A549 (cell line): Measurements from ENCODE around the gene KCNIP3. TPM values are rescaled to one million over a fixed set of nuclear protein-coding genes. Genes with fewer than 3 reads are reported as not detected.

Experiments
- ATAC-seq, 2 experiments: fragments of 200-7000 bp in 1 of 2; fragments of >200 bp in 1 of 2; cut with Nextera tagmentation in 1 of 2; cut with Tn5 transposase in 1 of 2; 3 replicates each; pipeline versions ENCODE4 v1.8.0 to v1.9.1; 2018 to 2020; ENCODE audit warnings: mild to moderate bottlenecking in 1 of 2, moderate library complexity in 1 of 2
- CTCF ChIA-PET: fragments of 300-600 bp; sonication (Branson Sonifier 250); formaldehyde crosslinking; extraction: SDS; loops from one replicate; lab custom pipeline; 2021; ENCODE audit warnings: antibody characterized with exemption, inconsistent platforms; lab: Yijun Ruan, JAX
- POLR2A ChIA-PET: fragments of 350-600 bp; formaldehyde crosslinking; extraction: SDS; loops from one replicate; lab custom pipeline; 2021; ENCODE audit warnings: antibody characterized with exemption, inconsistent platforms; lab: Yijun Ruan, JAX
- DNase-seq, 2 experiments: peaks; one replicate each; pipeline versions ENCODE4 v3.0.0 to v3.0.0-alpha.2; 2011 to 2016; ENCODE audit warnings: low read depth in 1 of 2, low spot score in 1 of 2
- FAIRE-seq: peaks from 2 replicates; lab custom pipeline; 2011; peaks lifted over from hg19 to GRCh38; lab: Jason Lieb, UNC
- H3K27ac ChIP-seq, 2 experiments: fragments of >200 bp; sonication (Bioruptor Twin); formaldehyde crosslinking; 3 replicates each; pipeline ENCODE4 v1.5.1; 2016 to 2017
- H3K4me1 ChIP-seq: fragments of >200 bp; sonication (Bioruptor Twin); formaldehyde crosslinking; 3 replicates; pipeline ENCODE4 v1.6.1; 2016
- H3K4me2 ChIP-seq: fragments of >200 bp; sonication (Bioruptor Twin); formaldehyde crosslinking; 3 replicates; pipeline ENCODE4 v1.6.1; 2016
- H3K4me3 ChIP-seq: fragments of >200 bp; sonication (Bioruptor Twin); formaldehyde crosslinking; 3 replicates; pipeline ENCODE4 v1.5.1; 2016
- H3K9me3 ChIP-seq: fragments of >200 bp; sonication (Bioruptor Twin); formaldehyde crosslinking; 3 replicates; pipeline ENCODE4 v1.6.1; 2016
- CBX2 ChIP-seq: fragments of 200-600 bp; sonication (generic); IDR thresholded peaks from 2 replicates; pipeline ENCODE4 v1.6.1; 2016; ENCODE audit warnings: low read depth, mild to moderate bottlenecking, borderline replicate concordance
- CBX8 ChIP-seq: fragments of 200-600 bp; sonication (generic); IDR thresholded peaks from 2 replicates; pipeline ENCODE4 v1.6.1; 2016
- ELK1 ChIP-seq: fragments of 150-350 bp; IDR thresholded peaks from 2 replicates; pipeline ENCODE4 v1.6.1; 2014; ENCODE audit warnings: low read depth, mild to moderate bottlenecking, low read length
- EP300 ChIP-seq, 2 experiments: fragments of >200 bp; sonication (Bioruptor Twin); formaldehyde crosslinking; IDR thresholded peaks; 2 replicates in 1 of 2; 3 replicates in 1 of 2; pipeline ENCODE4 v1.6.1; 2016 to 2017
- FOSL2 ChIP-seq, 2 experiments: fragments of 450-650 bp in 1 of 2; fragments of >200 bp in 1 of 2; sonication (Bioruptor Twin) in 1 of 2; formaldehyde crosslinking; IDR thresholded peaks; 2 replicates each; pipeline versions ENCODE4 v1.5.0 to v1.6.1; 2016 to 2020; ENCODE audit warnings: mild to moderate bottlenecking in 1 of 2, moderate library complexity in 1 of 2
- HES2 ChIP-seq: fragments of >200 bp; sonication (Bioruptor Twin); formaldehyde crosslinking; IDR thresholded peaks from 2 replicates; pipeline ENCODE4 v1.6.1; 2016
- HEYL ChIP-seq: fragments of 250-450 bp; sonication (Bioruptor Pico); IDR thresholded peaks from 2 replicates; pipeline ENCODE4 v1.8.0; 2021; ENCODE audit warnings: mild to moderate bottlenecking, moderate library complexity
- HOXB13 ChIP-seq: fragments of 250-450 bp; sonication (Bioruptor Pico); IDR thresholded peaks from 2 replicates; pipeline ENCODE4 v1.5.0; 2020; ENCODE audit warnings: low read depth, mild to moderate bottlenecking, moderate library complexity
- HOXB5 ChIP-seq: fragments of 250-450 bp; sonication (Bioruptor Pico); IDR thresholded peaks from 2 replicates; pipeline ENCODE4 v1.5.0; 2020; ENCODE audit warnings: mild to moderate bottlenecking, moderate library complexity
- KDM5A ChIP-seq: fragments of 200-600 bp; sonication (generic); IDR thresholded peaks from 2 replicates; pipeline ENCODE4 v1.6.1; 2016; ENCODE audit warnings: antibody characterized with exemption, mild to moderate bottlenecking
- NR3C1 ChIP-seq: fragments of >200 bp; sonication (Bioruptor Twin); formaldehyde crosslinking; IDR thresholded peaks from 3 replicates; pipeline ENCODE4 v1.6.1; 2017
- RAD21 ChIP-seq, 2 experiments: fragments of >200 bp in 1 of 2; sonication (Bioruptor Twin) in 1 of 2; formaldehyde crosslinking in 1 of 2; IDR thresholded peaks in 1 of 2; conservative IDR thresholded peaks in 1 of 2; 2 replicates in 1 of 2; 3 replicates in 1 of 2; pipeline ENCODE4 v1.6.1; 2012 to 2018; ENCODE audit warnings: inconsistent platforms in 1 of 2
- RCOR1 ChIP-seq: fragments of 150-350 bp; IDR thresholded peaks from 2 replicates; pipeline ENCODE4 v1.6.1; 2014; ENCODE audit warnings: antibody characterized with exemption, low read length, low read depth
- RNF2 ChIP-seq: fragments of 200-600 bp; sonication (generic); IDR thresholded peaks from 2 replicates; pipeline ENCODE4 v1.6.1; 2016; ENCODE audit warnings: low read depth, mild to moderate bottlenecking, antibody characterized with exemption, moderate library complexity, borderline replicate concordance
- TP53 ChIP-seq: fragments of 250-450 bp; sonication (Bioruptor Pico); IDR thresholded peaks from 2 replicates; pipeline ENCODE4 v1.5.0; 2021; ENCODE audit warnings: mild to moderate bottlenecking, moderate library complexity
- WGBS: methylation state at CpG from one replicate; pipeline ENCODE4 v1.1.6; 2017; ENCODE audit errors: missing lambda C conversion rate; 5-methylcytosine and 5-hydroxymethylcytosine counted together
- polyA plus RNA-seq, 4 experiments: library from polyadenylated mRNA; depleted of rRNA in 3 of 4; stranded (reverse); fragments of >200 nt; fragmentation: RNase III in 1 of 4; extraction: RNeasy Plus Mini Kit Qiagen cat#74134 plus additional on column Dnase treatment in 1 of 4; gene quantifications; 2 replicates in 3 of 4; 3 replicates in 1 of 4; pipeline ENCODE4 v1.2.3, GENCODE V29; 2011 to 2017
- TF ChIP-seq, protein P1 (sequence below): IDR thresholded peaks from 2 replicates; pipeline ENCODE4 v1.6.1; 2012
- TF ChIP-seq, protein P2 (sequence below): IDR thresholded peaks from 2 replicates; pipeline ENCODE4 v1.6.1; 2012

The KCNIP3 gene
- polyA plus RNA-seq, 2 of the 4 experiments (the other 2 are of a cell fraction): 0.13 to 0.84 TPM

DNA sequence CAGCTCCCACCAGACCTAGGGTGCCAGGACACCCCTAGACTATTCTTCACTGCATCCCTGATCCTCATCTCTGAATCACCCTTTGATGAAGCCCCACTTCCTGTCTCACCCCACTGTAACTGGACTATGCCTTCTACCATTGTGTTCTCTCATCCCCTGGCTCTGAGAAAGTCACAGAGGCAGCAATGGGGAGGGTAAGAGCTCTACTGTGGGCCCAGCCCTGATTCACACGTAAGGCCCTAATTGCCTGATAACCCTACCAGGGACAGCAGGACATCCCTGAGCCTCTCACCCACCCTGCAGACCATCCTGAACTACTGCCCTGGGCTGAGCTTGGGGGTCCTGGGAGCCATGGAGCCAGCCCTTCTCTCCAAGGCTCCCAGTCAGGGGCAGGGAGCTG lies 24.4 kb upstream of the KCNIP3 start:
- Histone ChIP-seq H3K4me2 (no peak overlapping the region), H3K9me3 (peaks cover 32% of the 10 kb centered on the region; the same call in 2 of the 3 replicates), H3K27ac (no peak overlapping the region), H3K4me1 (no peaks in the 10 kb centered on the region), H3K4me3 (no peak overlapping the region)
- POLR2A ChIA-PET: no interaction called here
- ATAC-seq: no peak
- FAIRE-seq: no peak
- no peak for DNase-seq
- TF ChIP-seq RAD21 (conservative IDR thresholded peaks at IDR 0.05 in 1 of 2, IDR thresholded peaks at IDR 0.05 in 1 of 2): no peak
- TF ChIP-seq EP300 (IDR thresholded peaks at IDR 0.05): no peak
- TF ChIP-seq NR3C1: no peak
- TF ChIP-seq, all 56 proteins: peak for 0
- CTCF ChIA-PET: interaction anchor here (0.8 to 1.0 kb wide), 3 partner anchors 10 to 72 kb away, joined by 3 to 4 read pairs (median 3); no protein-coding TSS in a partner anchor
- 36% methylated on average over 1 of the region's 1 CpG for WGBS

DNA sequence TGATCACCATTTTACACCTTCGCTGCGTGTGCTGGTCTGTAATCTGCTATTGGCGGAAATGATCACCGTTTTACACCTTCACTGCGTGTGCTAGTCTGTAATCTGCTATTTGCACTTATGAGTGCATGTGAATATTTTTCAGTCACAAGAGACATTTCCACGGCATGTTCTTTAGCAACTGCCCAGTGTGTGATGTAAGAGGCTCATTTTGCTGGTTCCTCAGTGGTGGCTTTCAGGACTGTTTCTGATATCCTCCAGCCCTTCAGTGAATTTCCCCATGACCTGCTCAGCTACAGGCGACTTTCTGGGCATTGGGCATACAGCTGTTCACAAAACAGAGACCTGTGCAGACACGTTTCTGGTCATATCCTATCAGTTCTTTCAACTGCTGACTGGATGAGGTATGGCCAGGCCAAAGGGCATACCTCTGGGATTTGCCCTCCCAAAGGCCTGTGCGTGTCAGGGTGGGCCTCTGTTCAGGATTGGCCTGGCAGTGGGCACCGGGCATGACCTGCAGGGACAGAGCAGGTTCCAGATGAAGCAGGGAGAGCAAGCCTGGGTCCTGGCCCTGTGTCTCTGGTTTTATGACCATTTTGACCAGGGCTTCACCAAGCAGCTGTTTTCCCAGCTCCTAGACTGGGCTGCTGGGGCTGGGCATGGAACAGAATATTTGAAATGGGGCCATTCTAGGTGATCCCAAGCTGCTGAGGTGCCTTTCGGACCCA lies 23.4 kb upstream of the KCNIP3 start:
- DNase-seq: no peak
- Histone ChIP-seq H3K4me3 (no peak overlapping the region), H3K9me3 (peaks cover 38% of the 10 kb centered on the region), H3K27ac (no peak overlapping the region), H3K4me2 (no peak overlapping the region), H3K4me1 (no peaks in the 10 kb centered on the region)
- ATAC-seq: no peak
- ChIA-PET CTCF (interaction anchor here (0.9 kb wide), 1 partner anchor 71 kb away, joined by 4 read pairs; no protein-coding TSS in a partner anchor), POLR2A (no interaction called here)
- FAIRE-seq: no peak
- 59% methylated on average over 9 of the region's 11 CpGs for WGBS
- TF ChIP-seq KDM5A: no peak
- TF ChIP-seq CBX8: no peak
- TF ChIP-seq RNF2: no peak
- no peak for TF ChIP-seq FOSL2 (IDR thresholded peaks at IDR 0.05)
- TF ChIP-seq FOSL2 (CRISPR knock-in tag; IDR thresholded peaks at IDR 0.05): no peak

GRCh38 chr2:95274291-95275150 lies 22.6 kb upstream of the KCNIP3 start, which contains the start of gene PROM2:
Gene PROM2, plus strand, starts transcription at chr2:95274449. Its CDS starts 137 bp downstream, at chr2:95274586.
- POLR2A ChIA-PET: no interaction called here

More at GRCh38 chr2:95274291-95275150, 22.6 kb upstream of the KCNIP3 start, which contains the start of gene PROM2:
- Histone ChIP-seq H3K9me3 (peaks cover 38% of the 10 kb centered on the region), H3K4me2 (no peak within 1 kb of the TSS), H3K27ac (no peak within 1 kb of the TSS), H3K4me3 (no peak within 1 kb of the TSS), H3K4me1 (no peaks in the 10 kb centered on the region)
- FAIRE-seq (no peak), ATAC-seq (no peak), DNase-seq (no peak)
- TF ChIP-seq, protein P1, sequence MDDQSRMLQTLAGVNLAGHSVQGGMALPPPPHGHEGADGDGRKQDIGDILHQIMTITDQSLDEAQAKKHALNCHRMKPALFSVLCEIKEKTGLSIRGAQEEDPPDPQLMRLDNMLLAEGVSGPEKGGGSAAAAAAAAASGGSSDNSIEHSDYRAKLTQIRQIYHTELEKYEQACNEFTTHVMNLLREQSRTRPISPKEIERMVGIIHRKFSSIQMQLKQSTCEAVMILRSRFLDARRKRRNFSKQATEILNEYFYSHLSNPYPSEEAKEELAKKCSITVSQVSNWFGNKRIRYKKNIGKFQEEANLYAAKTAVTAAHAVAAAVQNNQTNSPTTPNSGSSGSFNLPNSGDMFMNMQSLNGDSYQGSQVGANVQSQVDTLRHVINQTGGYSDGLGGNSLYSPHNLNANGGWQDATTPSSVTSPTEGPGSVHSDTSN: no peak
- TF ChIP-seq HOXB13 (CRISPR knock-in tag) (no peak), HES2 (no peak), HOXB5 (CRISPR knock-in tag) (no peak), HEYL (CRISPR knock-in tag) (no peak), RNF2 (no peak), EP300 (IDR thresholded peaks at IDR 0.05) (no peak), NR3C1 (no peak), RAD21 (conservative IDR thresholded peaks at IDR 0.05 in 1 of 2, IDR thresholded peaks at IDR 0.05 in 1 of 2) (no peak), ELK1 (no peak), RCOR1 (no peak), TP53 (CRISPR knock-in tag) (no peak), CBX2 (no peak)
- TF ChIP-seq, protein P2, sequence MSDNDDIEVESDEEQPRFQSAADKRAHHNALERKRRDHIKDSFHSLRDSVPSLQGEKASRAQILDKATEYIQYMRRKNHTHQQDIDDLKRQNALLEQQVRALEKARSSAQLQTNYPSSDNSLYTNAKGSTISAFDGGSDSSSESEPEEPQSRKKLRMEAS: no peak
- WGBS: 57% methylated on average over 16 of the region's 17 CpGs
- CTCF ChIA-PET: no interaction called here
